Renal cortical epithelial cell (primary cell): ENCODE data around the gene SRMS. TPM values are rescaled to one million over a fixed set of nuclear protein-coding genes. Genes with fewer than 3 reads are reported as not detected.
A peak's percentile ranks its signal among the peaks of the same experiment; 100 is the strongest.
"Not testable (repeated sequence)": the region's sequence is repeated elsewhere in the genome, so short reads cannot be mapped to it uniquely, and the experiment has no call there.

Experiments
- DNase-seq: peaks from one replicate; pipeline ENCODE4 v3.0.0-alpha.2; 2011; ENCODE audit warnings: low read depth
- total RNA-seq: library from RNA; depleted of rRNA; stranded (reverse); fragments of >200 nt; gene quantifications from 2 replicates; pipeline ENCODE4 v1.2.3, GENCODE V29; 2014

The SRMS gene
- total RNA-seq, 1 donor from 2014 or later, result not detected

GRCh38 chr20:63579017-63579694 is 31.6 kb upstream of the SRMS start:
- DNase-seq, result no peak

GRCh38 chr20:63578224-63579016 is 30.9 kb upstream of the SRMS start:
- DNase-seq, result no peak

- no peak for DNase-seq
Observed at GRCh38 chr20:63577317-63577894, 29.9 kb upstream of the SRMS start.

GRCh38 chr20:63576311-63576710 is 28.8 kb upstream of the SRMS start:
- DNase-seq, result no peak

GRCh38 chr20:63574829-63575743 is 27.5 kb upstream of the SRMS start:
- peak; percentile 7 for DNase-seq

GRCh38 chr20:63574156-63574828 is 26.7 kb upstream of the SRMS start, which contains the start of gene HELZ2:
TSS of gene HELZ2 (minus strand) at chr20:63574239. CDS start at chr20:63572385, 1,854 bp downstream.
- DNase-seq, result peak; percentile 5

GRCh38 chr20:63573647-63574131 is 26.1 kb upstream of the SRMS start:
- DNase-seq, result no peak

GRCh38 chr20:63572788-63573646 is 25.5 kb upstream of the SRMS start:
- no peak for DNase-seq

GRCh38 chr20:63572071-63572787 is 24.7 kb upstream of the SRMS start:
- DNase-seq, result no peak

- DNase-seq, result not testable (repeated sequence)
Observed at GRCh38 chr20:63571087-63571478, 23.5 kb upstream of the SRMS start.

GRCh38 chr20:63570281-63571086 is 22.9 kb upstream of the SRMS start:
- DNase-seq, result no peak

- DNase-seq, result no peak
Observed at GRCh38 chr20:63568986-63569949, 21.7 kb upstream of the SRMS start.

- no peak for DNase-seq
Observed at GRCh38 chr20:63568170-63568981, 20.8 kb upstream of the SRMS start.

- no peak for DNase-seq
Observed at GRCh38 chr20:63567386-63568169, 20.0 kb upstream of the SRMS start.

- no peak for DNase-seq
Observed at GRCh38 chr20:63567136-63567385, 19.5 kb upstream of the SRMS start.
